ENCODE measurements around the gene BLOC1S5. TPM values are rescaled to one million over a fixed set of nuclear protein-coding genes. Genes with fewer than 3 reads are reported as not detected.

BLOC1S5 gene
- total RNA-seq, 1 donor from 2014 or later, result 24.4 TPM

DNA sequence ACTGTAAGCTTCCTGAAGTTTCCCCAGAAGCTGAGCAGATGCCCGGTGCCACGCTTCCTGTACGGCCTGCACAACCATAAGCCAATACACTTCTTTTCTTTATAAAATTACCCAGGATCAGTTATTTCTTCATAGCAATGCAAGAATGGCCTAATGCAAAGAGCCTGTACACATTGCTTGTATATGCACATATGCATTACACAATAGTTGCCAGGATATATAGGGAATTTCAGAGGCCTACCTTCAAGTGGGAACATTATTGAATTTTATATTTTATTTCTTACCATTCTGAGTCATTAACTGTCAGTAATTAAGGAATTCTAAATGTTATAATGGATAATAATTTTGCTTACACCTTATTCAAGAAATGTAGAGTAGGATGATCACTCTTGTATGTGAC is 93.6 kb downstream of the BLOC1S5 start:
- Mint-ChIP-seq H3K27me3 (peaks cover 13% of the 10 kb centered on the region), H3K4me1 (ENCODE audit: low read depth) (peaks cover 7% of the 10 kb centered on the region), H3K27ac (no peak overlapping the region), H3K36me3 (ENCODE audit: insufficient read depth) (peaks cover 2% of the 10 kb centered on the region), H3K4me3 (ENCODE audit: low read depth) (no peak overlapping the region), H3K9me3 (ENCODE audit: low read depth) (peaks cover 7% of the 10 kb centered on the region)
- no peak for DNase-seq (ENCODE audit: low spot score, unreplicated experiment)
- TF ChIP-seq, protein P1, sequence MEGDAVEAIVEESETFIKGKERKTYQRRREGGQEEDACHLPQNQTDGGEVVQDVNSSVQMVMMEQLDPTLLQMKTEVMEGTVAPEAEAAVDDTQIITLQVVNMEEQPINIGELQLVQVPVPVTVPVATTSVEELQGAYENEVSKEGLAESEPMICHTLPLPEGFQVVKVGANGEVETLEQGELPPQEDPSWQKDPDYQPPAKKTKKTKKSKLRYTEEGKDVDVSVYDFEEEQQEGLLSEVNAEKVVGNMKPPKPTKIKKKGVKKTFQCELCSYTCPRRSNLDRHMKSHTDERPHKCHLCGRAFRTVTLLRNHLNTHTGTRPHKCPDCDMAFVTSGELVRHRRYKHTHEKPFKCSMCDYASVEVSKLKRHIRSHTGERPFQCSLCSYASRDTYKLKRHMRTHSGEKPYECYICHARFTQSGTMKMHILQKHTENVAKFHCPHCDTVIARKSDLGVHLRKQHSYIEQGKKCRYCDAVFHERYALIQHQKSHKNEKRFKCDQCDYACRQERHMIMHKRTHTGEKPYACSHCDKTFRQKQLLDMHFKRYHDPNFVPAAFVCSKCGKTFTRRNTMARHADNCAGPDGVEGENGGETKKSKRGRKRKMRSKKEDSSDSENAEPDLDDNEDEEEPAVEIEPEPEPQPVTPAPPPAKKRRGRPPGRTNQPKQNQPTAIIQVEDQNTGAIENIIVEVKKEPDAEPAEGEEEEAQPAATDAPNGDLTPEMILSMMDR (IDR thresholded peaks at IDR 0.05; ENCODE audit: unreplicated experiment), result no peak

Other genes with a start within 250 kb of the BLOC1S5 start
- gene TXNDC5, start 153.6 kb downstream of the BLOC1S5 start, total RNA-seq, result 71.6 and 86.6 TPM in 2 replicates
- gene EEF1E1, start 38.2 kb upstream of the BLOC1S5 start, total RNA-seq, result 35.8 and 43.3 TPM in 2 replicates

Data from progenitor cell of endocrine pancreas (in vitro differentiated cells).